SHP77 (cell line): ENCODE data around the gene FBLL1.
"Not testable (repeated sequence)": the region's sequence is repeated elsewhere in the genome, so short reads cannot be mapped to it uniquely, and the experiment has no call there.

Source experiments
- DNase-seq, 2 experiments: peaks; one replicate each; lab custom pipeline; 2025; lab: John Stamatoyannopoulos, UW

Gene FBLL1

GRCh38 chr5:168552146-168552545, 23.0 kb downstream of the FBLL1 start:
- DNase-seq = no peak

GRCh38 chr5:168553377-168554130, 24.4 kb downstream of the FBLL1 start:
- no peak for DNase-seq

- DNase-seq = no peak
Observed at GRCh38 chr5:168557389-168557788, 28.3 kb downstream of the FBLL1 start.

GRCh38 chr5:168562279-168562678, 33.2 kb downstream of the FBLL1 start:
- no peak for DNase-seq

- DNase-seq = no peak
Observed at GRCh38 chr5:168563959-168564358, 34.9 kb downstream of the FBLL1 start.

GRCh38 chr5:168568738-168569137, 39.6 kb downstream of the FBLL1 start:
- DNase-seq = no peak

- DNase-seq = no peak
Observed at GRCh38 chr5:168570490-168571328, 41.6 kb downstream of the FBLL1 start.

GRCh38 chr5:168573663-168574062, 44.6 kb downstream of the FBLL1 start:
- not testable (repeated sequence) for DNase-seq

GRCh38 chr5:168574156-168574555, 45.1 kb downstream of the FBLL1 start:
- not testable (repeated sequence) for DNase-seq

GRCh38 chr5:168575391-168576372, 46.6 kb downstream of the FBLL1 start:
- DNase-seq = no peak

- DNase-seq = no peak
Observed at GRCh38 chr5:168578006-168578405, 48.9 kb downstream of the FBLL1 start.

GRCh38 chr5:168578538-168579487, 49.7 kb downstream of the FBLL1 start, which contains the start of gene PANK3:
PANK3 (minus strand) TSS chr5:168579368; CDS start chr5:168579283, 85 bp downstream.
- DNase-seq = peak; percentile 20 to 49

- DNase-seq = peak; percentile 97 to 98
Observed at GRCh38 chr5:168579488-168580226, 50.6 kb downstream of the FBLL1 start.

- DNase-seq = peak in 1 of 2 experiments; percentile 21
Observed at GRCh38 chr5:168580227-168580508, 51.1 kb downstream of the FBLL1 start.
